H7 (cell line): ENCODE results near the gene POLR3B. TPM values are rescaled to one million over a fixed set of nuclear protein-coding genes. Genes with fewer than 3 reads are reported as not detected.
"Not testable (repeated sequence)": the region's sequence is repeated elsewhere in the genome, so short reads cannot be mapped to it uniquely, and the experiment has no call there.

ENCODE experiments used
- DNase-seq: peaks from one replicate; pipeline ENCODE4 v3.0.0; 2012
- H3K27me3 ChIP-seq: 2 replicates; pipeline ENCODE4 v1.6.0; 2011; ENCODE audit warnings: mild to moderate bottlenecking, low read length; ENCODE audit not compliant: control insufficient read depth, insufficient read depth
- H3K36me3 ChIP-seq: replicated peaks from 2 replicates; pipeline ENCODE4 v1.5.1; 2011; ENCODE audit warnings: low read length; ENCODE audit not compliant: control insufficient read depth, insufficient read depth
- H3K4me3 ChIP-seq: 2 replicates; pipeline ENCODE4 v1.5.1; 2011; ENCODE audit warnings: low read depth, mild to moderate bottlenecking, control low read depth, low read length, moderate library complexity; ENCODE audit not compliant: insufficient read depth
- total RNA-seq: library from RNA; depleted of rRNA; stranded (reverse); fragments of >200 nt; shearing (Covaris generic); gene quantifications from 2 replicates; pipeline ENCODE4 v1.2.3, GENCODE V29; 2014

POLR3B gene
- total RNA-seq, 1 experiment from 2014 or later = 8.5 TPM

DNA sequence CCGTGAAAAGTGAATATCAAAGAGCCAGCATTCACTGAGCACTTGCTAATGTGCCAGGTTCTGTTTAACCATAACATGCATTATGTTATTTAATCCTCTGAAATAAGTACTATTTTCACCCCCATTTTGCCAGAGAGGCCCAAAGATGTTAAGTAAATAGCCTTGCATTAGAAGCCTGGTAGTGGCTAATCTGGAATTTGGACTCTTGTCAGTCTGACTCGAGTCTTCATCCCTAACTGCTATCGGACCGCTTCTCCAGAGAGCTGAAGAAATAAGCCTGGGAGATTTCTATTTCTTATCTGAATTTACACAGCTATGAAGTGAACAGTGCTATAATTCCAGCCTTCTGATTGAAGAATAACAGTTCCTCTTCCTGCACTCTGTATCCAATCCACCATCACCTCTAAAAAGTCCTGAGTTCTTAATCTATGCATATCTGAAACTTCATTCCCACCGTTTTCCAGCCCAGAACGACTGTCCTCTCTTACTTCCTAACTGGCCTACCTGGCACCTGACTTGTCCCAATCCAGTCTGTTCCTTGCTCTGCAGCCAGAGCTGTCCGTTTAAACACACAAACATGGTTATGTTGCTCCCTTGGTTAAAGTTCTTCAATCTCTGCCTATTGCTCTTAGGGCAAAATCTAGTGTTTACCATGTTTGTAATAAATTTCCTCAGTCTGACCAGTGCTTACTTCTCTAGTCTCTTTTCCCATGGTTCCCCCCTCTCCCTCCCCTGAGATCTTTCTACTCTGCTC lies 2.3 kb downstream of the POLR3B start:
- DNase-seq = no peak
- Histone ChIP-seq H3K27me3 (no peaks in the 10 kb centered on the region), H3K4me3 (no peak overlapping the region), H3K36me3 (no peaks in the 10 kb centered on the region; the same call in 1 of the 2 replicates)

DNA sequence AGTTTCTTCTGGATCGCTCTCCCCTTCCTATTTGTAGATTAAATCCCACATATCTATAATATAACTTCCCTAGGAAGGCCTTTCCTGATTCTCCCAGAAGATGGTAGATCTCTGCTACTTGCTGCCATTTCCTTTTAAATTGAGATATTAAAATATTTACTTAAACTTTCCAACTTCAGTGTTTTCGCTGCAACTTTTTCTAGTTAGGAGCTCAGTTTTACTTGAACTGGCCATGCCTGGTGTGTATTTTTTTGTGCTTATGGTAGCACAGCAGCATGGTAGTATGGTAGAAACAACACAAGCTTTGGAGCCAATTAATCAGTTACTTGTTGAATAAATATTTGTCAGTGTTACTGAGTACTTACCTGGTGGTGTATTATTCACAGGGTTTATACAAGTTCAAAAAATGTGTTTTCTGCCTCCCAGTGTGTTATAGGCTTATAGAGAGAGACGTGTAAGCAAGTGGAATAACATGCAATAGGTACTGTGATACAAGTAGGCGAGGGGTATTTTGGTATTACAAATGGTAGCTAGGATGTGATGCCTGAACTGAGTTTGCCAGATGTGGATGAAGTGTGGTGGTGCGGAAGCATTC lies 2.9 kb downstream of the POLR3B start:
- Histone ChIP-seq H3K27me3 (no peaks in the 10 kb centered on the region), H3K4me3 (no peak overlapping the region), H3K36me3 (no peaks in the 10 kb centered on the region; the same call in 1 of the 2 replicates)
- no peak for DNase-seq

DNA sequence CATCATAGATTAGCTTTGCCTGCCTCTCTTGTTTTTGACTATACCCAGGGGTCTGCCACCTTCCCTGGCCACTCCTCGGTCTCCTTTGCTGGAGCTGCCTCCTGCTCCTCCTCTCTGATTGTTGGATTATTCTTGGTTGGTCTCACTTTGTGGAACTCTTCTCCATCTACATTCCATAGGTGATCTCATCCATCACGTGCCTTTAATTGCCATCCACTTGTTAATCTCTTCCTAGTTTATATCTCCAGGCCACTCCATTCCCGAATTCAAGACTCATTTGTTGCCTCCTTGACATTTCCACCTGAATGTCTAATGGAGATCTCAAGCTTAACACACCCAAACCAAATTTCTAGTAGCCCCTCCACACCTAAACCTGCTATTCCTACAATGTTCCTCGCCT lies 5.4 kb downstream of the POLR3B start:
- no peak overlapping the region for H3K4me3 ChIP-seq
- no peak for DNase-seq
- H3K27me3 ChIP-seq = no peaks in the 10 kb centered on the region
- no peaks in the 10 kb centered on the region; the same call in 1 of the 2 replicates for H3K36me3 ChIP-seq

DNA sequence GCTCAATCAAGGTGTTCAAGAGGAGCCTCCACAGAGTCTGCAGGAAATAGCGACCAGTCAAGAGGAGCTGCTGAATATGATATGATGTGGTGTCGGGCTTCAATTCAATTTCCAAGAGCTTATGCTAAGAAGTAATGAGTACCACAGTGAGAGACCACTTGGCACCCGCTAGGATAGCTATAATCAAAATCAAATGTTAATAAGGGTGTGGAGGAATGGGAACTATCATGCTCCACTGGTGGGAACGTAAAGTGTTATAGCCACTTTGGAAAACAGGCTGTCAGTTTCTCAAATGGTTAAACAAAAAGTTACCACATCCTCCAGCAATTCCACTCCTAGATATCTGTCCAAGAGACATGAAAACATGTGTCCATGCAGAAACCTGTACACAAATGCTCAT lies 6.7 kb downstream of the POLR3B start:
- Histone ChIP-seq H3K36me3 (no peaks in the 10 kb centered on the region; the same call in 1 of the 2 replicates), H3K27me3 (no peaks in the 10 kb centered on the region), H3K4me3 (no peak overlapping the region)
- no peak for DNase-seq

DNA sequence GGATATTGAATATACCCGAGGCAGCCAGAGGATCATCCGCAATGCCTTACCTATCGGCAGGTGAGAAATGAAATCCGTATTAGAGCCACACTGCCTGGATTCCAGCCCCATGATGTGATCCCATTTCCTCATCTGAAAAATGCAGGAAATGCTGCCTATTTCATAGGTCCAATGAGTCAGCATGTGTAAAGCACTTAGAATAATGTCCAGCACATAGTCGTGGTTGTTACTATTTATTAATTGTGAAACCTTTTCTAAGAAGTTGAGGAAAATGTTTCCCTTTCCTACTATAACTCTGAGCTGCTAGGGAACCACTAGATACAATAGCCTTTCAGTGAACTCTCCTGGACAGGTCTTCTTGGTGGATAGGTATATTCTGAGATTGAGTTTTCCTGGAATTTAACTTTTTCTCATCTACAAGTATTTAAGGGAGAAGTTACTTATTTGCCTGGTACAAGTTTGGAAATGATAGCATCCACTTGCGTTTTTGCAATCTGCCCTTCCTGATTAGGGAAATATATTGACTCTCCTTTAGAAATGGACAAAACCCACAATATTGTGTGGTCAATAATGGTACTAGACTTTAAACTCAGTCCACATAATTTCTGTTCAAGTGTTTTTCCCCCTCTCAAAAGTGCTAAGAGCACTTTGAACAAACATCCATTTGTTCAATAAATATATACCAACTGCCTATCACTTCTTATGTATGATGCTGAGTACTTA lies 12.2 kb downstream of the POLR3B start:
- H3K4me3 ChIP-seq = no peak overlapping the region

DNA sequence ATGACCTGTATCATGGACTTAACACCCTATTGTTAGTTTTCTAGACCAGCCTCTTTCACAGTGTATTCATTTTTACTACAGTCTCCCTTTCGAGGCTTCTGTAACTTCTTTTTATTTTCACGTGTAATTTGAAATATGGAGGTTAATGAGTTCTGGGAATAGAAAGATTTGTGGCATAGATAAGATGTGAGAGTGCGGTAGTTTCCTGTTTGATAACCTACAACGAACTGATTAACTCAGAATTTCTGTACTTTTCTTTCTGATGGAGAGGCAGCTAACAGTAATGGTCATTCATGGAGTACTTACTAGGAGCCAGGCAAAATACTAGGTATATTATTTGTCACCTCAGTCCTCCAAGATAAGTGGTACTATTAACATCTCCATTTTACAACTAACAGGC lies 21.2 kb downstream of the POLR3B start:
- no peaks in the 10 kb centered on the region for H3K36me3 ChIP-seq

More for the DNA sequence above, 12.2 kb downstream of the POLR3B start:
- H3K27me3 ChIP-seq = no peaks in the 10 kb centered on the region
- no peaks in the 10 kb centered on the region; the same call in 1 of the 2 replicates for H3K36me3 ChIP-seq
- DNase-seq = no peak

DNA sequence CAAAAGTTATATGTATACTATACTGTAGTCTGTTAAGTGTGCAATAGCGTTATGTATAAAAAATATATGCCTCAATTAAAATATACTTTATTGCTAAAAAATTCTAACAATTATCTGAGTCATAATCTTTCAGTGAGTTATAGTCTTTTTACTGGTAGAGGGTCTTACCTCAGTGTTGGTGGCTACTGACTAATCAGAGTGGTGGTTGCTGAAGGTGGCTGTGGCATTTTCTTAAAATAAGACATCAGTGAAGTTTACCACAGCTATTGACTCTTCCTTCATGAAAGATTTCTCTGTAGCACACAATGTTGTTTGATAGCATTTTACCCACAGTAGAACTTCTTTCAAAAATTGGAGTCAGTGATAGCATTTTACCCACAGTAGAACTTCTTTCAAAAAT lies 23.4 kb downstream of the POLR3B start:
- Histone ChIP-seq H3K4me3 (no peak overlapping the region), H3K27me3 (no peaks in the 10 kb centered on the region), H3K36me3 (no peaks in the 10 kb centered on the region)
- DNase-seq = no peak

More for the DNA sequence above, 21.2 kb downstream of the POLR3B start:
- no peaks in the 10 kb centered on the region for H3K27me3 ChIP-seq
- no peak overlapping the region for H3K4me3 ChIP-seq
- no peak for DNase-seq

DNA sequence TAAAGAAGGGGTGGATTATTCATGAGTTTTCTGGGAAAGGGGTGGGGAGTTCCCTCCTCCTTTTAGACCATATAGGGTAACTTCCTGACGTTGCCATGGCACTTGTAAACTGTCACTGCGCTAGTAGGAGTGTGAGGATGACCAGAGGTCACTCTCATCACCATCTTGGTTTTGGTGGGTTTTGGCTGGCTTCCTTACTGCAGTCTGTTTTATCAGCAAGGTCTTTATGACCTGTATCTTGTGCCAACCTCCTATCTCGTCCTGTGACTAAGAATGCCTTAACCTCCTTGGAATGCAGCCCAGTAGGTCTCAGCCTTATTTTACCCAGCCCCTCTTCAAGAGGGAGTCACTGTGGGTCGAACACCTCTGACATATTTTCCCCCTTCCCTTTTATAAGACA lies 24.3 kb downstream of the POLR3B start:
- not testable (repeated sequence) for DNase-seq, H3K4me3 ChIP-seq

DNA sequence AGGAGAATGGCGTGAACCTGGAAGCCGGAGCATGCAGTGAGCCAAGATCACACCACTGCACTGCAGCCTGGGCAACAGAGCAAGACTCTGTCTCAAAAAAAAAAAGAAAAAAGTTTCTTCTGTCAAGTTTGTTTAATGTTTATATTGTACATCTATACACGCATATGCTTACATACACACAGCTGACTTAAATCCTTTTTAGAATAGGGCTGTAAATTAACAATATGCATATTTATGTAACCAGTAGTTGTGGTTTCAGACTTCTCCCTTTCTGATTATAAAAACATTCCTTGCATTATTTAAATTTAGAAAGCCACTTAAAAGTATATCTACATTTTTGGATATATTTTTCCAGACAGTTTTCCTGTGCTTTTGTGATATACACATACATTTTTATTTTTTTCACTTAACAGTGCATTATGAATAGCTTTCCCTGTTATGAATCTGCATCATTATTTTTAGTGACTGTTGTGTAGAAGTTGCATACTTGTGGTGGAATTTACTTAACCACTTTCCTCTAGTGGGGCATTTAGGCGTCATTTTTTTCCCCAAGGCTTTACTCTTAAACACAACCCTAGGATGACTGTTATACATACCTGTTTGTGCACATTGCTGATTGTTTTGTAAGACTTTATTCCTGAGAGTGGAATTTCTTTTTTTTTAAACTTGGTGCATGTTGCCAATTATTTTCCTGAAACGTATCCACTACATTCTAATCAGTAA lies 29.4 kb downstream of the POLR3B start:
- DNase-seq = no peak
- H3K36me3 ChIP-seq = no peaks in the 10 kb centered on the region
- no peaks in the 10 kb centered on the region for H3K27me3 ChIP-seq
- no peak overlapping the region for H3K4me3 ChIP-seq

More for the DNA sequence above, 24.3 kb downstream of the POLR3B start:
- not testable (repeated sequence) for H3K27me3 ChIP-seq, H3K36me3 ChIP-seq

DNA sequence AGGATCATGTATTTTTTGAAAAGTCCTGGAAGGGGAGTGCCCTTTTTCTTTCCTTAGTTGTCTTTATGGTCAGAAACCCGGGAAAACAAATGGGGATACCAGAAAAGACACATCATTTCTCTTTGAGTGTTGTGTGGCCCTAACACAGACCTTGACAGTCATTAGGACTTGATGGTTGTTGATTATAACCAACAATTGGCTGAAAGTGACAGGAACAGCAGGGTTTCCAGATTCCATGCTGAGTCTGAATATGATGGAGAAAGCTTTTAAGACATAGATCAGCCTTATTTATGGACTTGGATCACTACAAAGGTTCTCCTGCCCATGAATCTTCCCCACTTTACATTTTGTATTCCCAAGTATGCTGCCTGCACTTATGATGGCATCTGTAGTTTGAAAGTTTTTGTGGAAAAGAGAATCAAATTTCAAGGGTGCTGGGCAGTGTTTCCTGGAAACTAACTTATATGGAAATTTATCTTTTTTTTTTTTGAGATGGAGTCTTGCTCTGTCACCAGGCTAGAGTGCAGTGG lies 30.4 kb downstream of the POLR3B start:
- no peaks in the 10 kb centered on the region for H3K27me3 ChIP-seq

DNA sequence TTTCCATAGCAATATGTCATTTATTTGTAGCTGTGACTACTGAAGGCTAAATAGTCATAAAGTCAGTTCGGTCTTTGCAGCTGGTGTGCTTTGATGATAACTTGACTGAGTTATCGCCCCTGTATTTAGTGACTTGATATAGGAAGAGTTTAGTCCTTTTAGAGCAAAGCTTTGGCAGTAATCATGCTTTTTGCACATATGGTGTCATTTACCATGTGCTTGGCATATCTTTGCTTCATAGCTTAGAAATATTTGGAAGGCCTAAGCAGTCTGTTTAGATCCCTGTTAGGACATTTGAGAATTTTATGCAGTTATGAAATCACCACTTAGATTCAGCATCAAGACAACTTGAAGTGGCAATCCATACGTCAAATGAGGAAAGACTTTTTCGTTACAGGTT lies 31.6 kb downstream of the POLR3B start:
- Histone ChIP-seq H3K36me3 (no peaks in the 10 kb centered on the region), H3K27me3 (no peaks in the 10 kb centered on the region), H3K4me3 (no peak overlapping the region)
- DNase-seq = no peak

More for the DNA sequence above, 30.4 kb downstream of the POLR3B start:
- H3K36me3 ChIP-seq = no peaks in the 10 kb centered on the region
- no peak for DNase-seq
- H3K4me3 ChIP-seq = no peak overlapping the region

DNA sequence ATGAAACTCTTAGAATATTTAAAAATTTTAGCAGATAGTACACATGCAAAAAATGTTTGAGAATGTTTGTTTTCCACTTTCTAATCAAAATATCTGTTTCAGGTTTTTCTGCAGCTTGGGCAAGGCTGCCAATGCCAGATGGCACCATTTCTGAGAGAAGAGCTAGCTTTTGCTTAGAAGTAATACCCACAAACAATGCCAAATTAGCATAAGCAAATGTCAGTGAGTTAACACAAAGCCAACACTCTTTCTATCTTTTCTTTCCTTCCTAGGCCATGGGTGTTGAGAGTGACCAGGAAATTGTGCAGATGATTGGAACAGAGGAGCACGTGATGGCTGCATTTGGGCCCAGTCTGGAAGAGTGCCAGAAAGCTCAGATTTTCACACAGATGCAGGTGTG lies 35.2 kb downstream of the POLR3B start:
- DNase-seq = no peak
- H3K4me3 ChIP-seq = no peak overlapping the region
- peaks cover under 1% of the 10 kb centered on the region; the same call in 1 of the 2 replicates for H3K36me3 ChIP-seq
- no peaks in the 10 kb centered on the region for H3K27me3 ChIP-seq

DNA sequence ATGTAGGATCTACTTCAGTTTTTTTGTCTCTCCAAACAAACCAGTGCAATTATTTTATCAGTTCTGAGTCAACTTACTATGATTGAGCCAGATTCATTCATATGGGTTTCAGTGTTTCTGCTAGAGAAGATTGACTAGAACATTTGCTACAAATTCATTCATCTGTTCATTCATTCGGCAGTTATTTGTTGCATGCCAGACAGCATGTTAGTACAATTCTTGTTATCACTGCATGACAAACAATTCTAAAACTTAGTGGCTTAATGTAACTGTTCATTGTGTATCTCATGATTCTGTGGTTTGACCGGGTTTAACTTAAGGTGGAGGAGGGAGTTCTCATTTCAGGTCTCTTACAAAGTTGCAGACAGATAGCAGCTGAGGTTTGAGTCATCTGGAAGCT lies 52.3 kb downstream of the POLR3B start:
- H3K27me3 ChIP-seq = no peaks in the 10 kb centered on the region

DNA sequence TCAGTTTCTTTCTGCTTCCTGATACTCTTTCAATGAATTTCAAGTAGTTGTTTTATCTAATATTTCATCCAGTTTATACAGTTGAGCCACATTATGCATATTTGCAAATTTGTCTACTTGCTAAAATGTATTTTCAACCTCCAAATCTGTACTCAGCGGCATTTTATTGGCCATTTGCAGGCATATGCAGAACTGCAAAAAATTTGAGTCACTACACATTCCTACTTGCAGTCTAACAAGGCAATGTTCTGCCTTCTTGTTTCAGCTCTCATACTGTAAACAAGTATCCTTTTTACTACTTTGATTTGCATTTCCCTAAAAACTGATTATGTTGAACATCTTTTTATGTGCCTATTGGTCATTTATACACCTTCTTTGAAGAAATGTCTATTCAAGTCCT lies 55.0 kb downstream of the POLR3B start:
- no peak for DNase-seq
- H3K36me3 ChIP-seq = no peaks in the 10 kb centered on the region; the same call in 1 of the 2 replicates
- H3K27me3 ChIP-seq = no peaks in the 10 kb centered on the region
- no peak overlapping the region for H3K4me3 ChIP-seq

More for the DNA sequence above, 52.3 kb downstream of the POLR3B start:
- no peaks in the 10 kb centered on the region; the same call in 1 of the 2 replicates for H3K36me3 ChIP-seq
- DNase-seq = no peak
- H3K4me3 ChIP-seq = no peak overlapping the region
